ENCODE results near the gene PRRX1.

The PRRX1 gene

DNA sequence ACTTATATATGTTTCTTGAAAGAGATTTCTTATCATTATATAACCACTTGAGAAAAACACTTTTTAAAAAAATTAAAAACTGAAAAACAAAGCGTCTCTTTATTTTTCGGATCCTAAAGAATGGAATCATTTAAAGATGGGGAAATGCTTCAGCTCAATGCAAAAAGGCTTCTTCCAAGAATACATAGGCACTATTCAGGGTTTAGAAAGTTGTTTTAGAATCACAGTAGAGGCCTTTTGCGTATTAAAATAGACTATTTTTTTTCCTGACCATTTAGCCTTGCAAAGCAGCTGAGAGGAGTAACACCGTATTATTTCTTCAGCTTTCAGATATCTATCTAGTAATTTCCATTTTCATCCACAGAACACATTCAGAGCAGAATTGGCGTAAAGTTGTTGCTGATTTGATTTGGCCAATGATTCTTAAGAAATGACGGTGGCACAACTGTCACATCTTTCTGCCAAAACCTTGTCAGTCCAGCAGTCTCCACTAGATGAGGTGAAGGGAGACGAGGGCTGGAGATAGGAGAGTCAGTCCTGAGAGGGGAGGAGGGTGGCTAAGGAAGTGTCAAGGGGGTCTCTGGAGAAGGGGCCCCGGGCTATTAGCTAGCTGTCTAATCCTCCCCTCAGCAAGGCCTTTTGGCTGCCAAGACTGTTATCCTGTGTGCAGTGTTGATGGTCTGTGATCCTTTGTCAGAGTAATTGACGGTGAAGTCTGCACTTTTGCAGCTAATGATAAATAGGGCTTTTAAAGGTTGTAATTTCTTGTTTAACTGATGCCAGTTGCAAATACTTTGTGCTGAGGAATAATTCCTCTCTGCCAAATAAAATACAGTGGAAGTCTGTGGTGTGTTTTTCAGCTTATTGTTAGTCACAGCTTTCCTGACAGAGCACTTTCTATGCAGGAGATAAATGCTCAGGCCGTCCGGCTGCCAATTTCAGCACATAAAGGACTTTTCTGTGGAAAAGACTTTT lies 34.7 kb downstream of the PRRX1 start:
- DNase-seq (ENCODE audit: insufficient read length, low spot score) (no peak), FAIRE-seq (no peak)
- TF ChIP-seq POLR2A (IDR thresholded peaks at IDR 0.05; ENCODE audit: low read depth, low read length) (no peak), TAF1 (IDR thresholded peaks at IDR 0.05; ENCODE audit: low read depth, low read length) (no peak), POLR2AphosphoS5 (IDR thresholded peaks at IDR 0.05; ENCODE audit: low read depth, low read length) (no peak), POU2F2 (IDR thresholded peaks at IDR 0.05; ENCODE audit: low read depth, low read length) (no peak), SPI1 (IDR thresholded peaks at IDR 0.05; ENCODE audit: low read depth, low read length) (no peak), PAX5 (IDR thresholded peaks at IDR 0.05; ENCODE audit: insufficient read depth, low read length, severe bottlenecking) (no peak)

DNA sequence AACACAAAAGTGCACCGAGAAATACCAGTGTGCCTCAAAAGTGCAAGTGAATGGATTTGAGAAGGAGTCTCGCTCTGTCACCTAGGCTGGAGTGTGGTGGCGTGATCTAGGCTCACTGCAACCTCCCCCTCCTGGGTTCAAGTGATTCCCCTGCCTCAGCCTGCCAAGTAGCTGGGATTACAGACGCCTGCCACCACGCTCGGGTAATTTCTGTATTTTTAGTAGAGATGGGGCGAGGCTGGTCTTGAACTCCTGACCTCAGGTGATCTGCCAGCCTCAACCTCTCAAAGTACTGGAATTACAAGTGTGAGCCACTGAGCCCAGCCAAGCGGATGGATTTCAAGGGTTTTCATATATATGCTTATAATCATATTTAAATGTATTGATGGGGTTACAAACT lies 35.8 kb downstream of the PRRX1 start:
- TF ChIP-seq TAF1 (IDR thresholded peaks at IDR 0.05; ENCODE audit: low read depth, low read length) = no peak
- no peak for FAIRE-seq
- DNase-seq (ENCODE audit: insufficient read length, low spot score) = no peak

DNA sequence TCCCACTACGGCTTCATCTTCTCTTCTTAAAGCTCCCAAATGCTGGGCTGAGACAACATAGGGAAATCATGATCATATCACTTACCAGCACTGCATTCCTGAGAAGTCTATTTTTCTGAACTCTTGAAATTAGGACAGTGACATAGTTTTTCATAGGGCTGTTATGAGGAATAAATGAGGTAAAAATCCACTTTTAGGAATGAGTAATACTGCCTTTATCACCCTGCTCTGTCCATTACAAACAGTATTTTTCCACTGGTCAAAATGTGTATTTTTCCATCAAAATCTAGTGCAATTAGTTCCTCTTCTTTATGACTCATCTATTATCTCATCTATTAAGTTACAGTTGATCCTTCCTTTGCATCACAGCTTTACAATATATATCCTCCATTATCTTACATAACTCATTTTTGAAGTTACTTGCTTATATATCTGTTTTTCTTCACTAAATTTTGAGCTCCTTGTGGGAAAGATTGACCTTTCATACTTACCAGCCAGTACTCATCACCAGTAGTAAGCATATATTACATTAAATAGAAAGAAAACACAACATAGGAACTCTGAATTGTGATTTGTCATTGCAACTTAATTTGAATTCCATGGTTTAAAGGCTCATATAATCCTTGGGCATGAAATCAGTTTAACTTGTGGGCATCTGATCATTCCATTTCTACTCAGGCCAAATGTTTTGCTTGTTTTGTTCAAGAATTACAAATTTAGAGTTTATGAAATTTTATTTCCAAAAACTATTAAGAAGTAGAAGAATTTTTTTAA lies 37.1 kb downstream of the PRRX1 start:
- FAIRE-seq (no peak), DNase-seq (ENCODE audit: insufficient read length, low spot score) (no peak)
- TF ChIP-seq PAX5 (IDR thresholded peaks at IDR 0.05; ENCODE audit: insufficient read depth, low read length, severe bottlenecking) (no peak), TAF1 (IDR thresholded peaks at IDR 0.05; ENCODE audit: low read depth, low read length) (no peak), SPI1 (IDR thresholded peaks at IDR 0.05; ENCODE audit: low read depth, low read length) (no peak), POLR2AphosphoS5 (IDR thresholded peaks at IDR 0.05; ENCODE audit: low read depth, low read length) (no peak), POLR2A (IDR thresholded peaks at IDR 0.05; ENCODE audit: low read depth, low read length) (no peak)

DNA sequence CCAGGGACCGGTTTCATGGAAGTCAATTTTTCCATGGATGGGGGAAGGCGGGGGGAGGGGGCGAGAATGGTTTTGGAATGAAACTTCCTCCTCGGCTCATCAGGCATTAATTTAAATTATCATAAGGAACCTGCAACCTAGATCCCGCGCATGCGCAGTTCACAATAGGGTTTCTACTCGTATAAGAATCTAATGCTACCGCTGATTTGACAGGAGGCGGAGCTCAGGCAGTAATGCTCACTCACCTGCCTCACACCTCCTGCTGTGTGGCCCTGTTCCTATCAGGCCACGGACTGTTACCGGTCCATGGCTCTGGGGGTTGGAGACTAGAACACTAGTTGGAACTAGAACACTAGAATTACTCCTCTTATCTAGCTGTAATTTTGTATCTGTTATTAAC lies 38.0 kb downstream of the PRRX1 start:
- no peak for DNase-seq (ENCODE audit: insufficient read length, low spot score)
- TF ChIP-seq POU2F2 (IDR thresholded peaks at IDR 0.05; ENCODE audit: low read depth, low read length) (no peak), PAX5 (IDR thresholded peaks at IDR 0.05; ENCODE audit: insufficient read depth, low read length, severe bottlenecking) (no peak), SPI1 (IDR thresholded peaks at IDR 0.05; ENCODE audit: low read depth, low read length) (no peak), POLR2A (IDR thresholded peaks at IDR 0.05; ENCODE audit: low read depth, low read length) (no peak), POLR2AphosphoS5 (IDR thresholded peaks at IDR 0.05; ENCODE audit: low read depth, low read length) (no peak)
- FAIRE-seq = no peak

DNA sequence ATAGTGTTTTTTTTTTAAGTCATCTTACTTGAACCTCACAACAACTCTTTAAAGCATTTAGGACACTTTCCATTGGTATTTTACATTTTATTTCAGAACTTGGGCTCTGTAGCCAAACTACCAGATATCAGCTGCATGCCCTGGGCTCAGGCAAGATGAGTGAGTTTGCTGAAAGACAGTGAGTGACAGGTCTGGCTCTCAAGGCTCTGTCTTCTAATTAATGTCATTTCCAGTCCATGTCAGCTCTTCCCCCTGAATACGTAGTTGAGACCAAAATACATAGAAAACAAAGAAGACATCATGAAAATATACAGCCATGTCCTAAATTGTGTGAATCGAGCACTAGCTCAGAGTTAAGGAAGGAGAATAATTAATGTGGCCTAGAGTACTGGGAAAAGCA lies 39.7 kb downstream of the PRRX1 start:
- no peak for FAIRE-seq
- TF ChIP-seq POLR2A (IDR thresholded peaks at IDR 0.05; ENCODE audit: low read depth, low read length) (no peak), PAX5 (IDR thresholded peaks at IDR 0.05; ENCODE audit: insufficient read depth, low read length, severe bottlenecking) (no peak), POLR2AphosphoS5 (IDR thresholded peaks at IDR 0.05; ENCODE audit: low read depth, low read length) (no peak), TAF1 (IDR thresholded peaks at IDR 0.05; ENCODE audit: low read depth, low read length) (no peak), SPI1 (IDR thresholded peaks at IDR 0.05; ENCODE audit: low read depth, low read length) (no peak), POU2F2 (IDR thresholded peaks at IDR 0.05; ENCODE audit: low read depth, low read length) (no peak)
- DNase-seq (ENCODE audit: insufficient read length, low spot score) = no peak

GRCh38 chr1:170704256-170704655 lies 40.3 kb downstream of the PRRX1 start:
- FAIRE-seq (no peak), DNase-seq (ENCODE audit: insufficient read length, low spot score) (no peak)
- TF ChIP-seq POLR2AphosphoS5 (IDR thresholded peaks at IDR 0.05; ENCODE audit: low read depth, low read length) = no peak
- no peak for TF ChIP-seq POU2F2 (IDR thresholded peaks at IDR 0.05; ENCODE audit: low read depth, low read length)
- no peak for TF ChIP-seq SPI1 (IDR thresholded peaks at IDR 0.05; ENCODE audit: low read depth, low read length)
- no peak for TF ChIP-seq PAX5 (IDR thresholded peaks at IDR 0.05; ENCODE audit: insufficient read depth, low read length, severe bottlenecking)
- no peak for TF ChIP-seq TAF1 (IDR thresholded peaks at IDR 0.05; ENCODE audit: low read depth, low read length)
- TF ChIP-seq POLR2A (IDR thresholded peaks at IDR 0.05; ENCODE audit: low read depth, low read length) = no peak

DNA sequence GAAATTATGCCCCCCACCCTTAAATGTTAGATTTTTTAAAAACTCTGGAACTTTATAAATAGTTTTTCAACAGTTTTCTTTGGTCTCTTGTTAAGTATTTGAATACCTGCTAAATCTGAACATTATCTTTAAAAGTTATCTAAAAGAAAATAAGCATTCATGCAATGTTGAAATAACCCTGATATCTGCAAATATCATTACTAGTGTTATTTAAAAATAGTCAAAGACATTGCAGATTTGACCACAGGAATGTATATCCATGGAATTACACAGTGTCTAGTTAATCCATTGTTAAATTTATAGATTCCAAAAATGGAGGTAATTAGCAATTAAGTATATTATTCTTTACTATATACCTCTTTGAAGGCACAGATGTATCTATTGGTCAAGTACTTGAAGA lies 42.0 kb downstream of the PRRX1 start:
- DNase-seq (ENCODE audit: insufficient read length, low spot score) (no peak), FAIRE-seq (no peak)
- no peak for TF ChIP-seq TAF1 (IDR thresholded peaks at IDR 0.05; ENCODE audit: low read depth, low read length)
- no peak for TF ChIP-seq POLR2A (IDR thresholded peaks at IDR 0.05; ENCODE audit: low read depth, low read length)
- no peak for TF ChIP-seq SPI1 (IDR thresholded peaks at IDR 0.05; ENCODE audit: low read depth, low read length)
- TF ChIP-seq POLR2AphosphoS5 (IDR thresholded peaks at IDR 0.05; ENCODE audit: low read depth, low read length) = no peak
- TF ChIP-seq POU2F2 (IDR thresholded peaks at IDR 0.05; ENCODE audit: low read depth, low read length) = no peak
- TF ChIP-seq PAX5 (IDR thresholded peaks at IDR 0.05; ENCODE audit: insufficient read depth, low read length, severe bottlenecking) = no peak

DNA sequence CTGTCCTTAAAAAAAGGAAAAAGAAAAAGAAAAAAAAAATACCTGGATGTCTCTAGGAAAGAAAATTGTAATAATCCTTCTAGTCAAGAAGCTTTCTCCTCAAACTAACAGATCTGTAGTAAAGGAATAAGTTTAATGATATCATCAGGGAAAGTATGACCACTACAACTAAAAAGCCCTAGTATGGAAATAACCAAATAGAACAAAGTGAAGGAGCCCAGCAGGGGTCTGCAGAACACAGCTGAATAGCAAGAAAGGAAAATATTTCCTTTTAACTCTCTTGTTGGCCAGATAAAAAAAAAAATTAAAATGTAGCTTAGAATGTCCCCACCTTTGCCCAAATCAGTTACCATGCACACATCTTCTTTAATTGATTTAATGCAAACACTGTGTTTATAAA lies 43.2 kb downstream of the PRRX1 start:
- no peak for FAIRE-seq
- TF ChIP-seq PAX5 (IDR thresholded peaks at IDR 0.05; ENCODE audit: insufficient read depth, low read length, severe bottlenecking) = no peak
- TF ChIP-seq SPI1 (IDR thresholded peaks at IDR 0.05; ENCODE audit: low read depth, low read length) = no peak
- no peak for TF ChIP-seq POLR2A (IDR thresholded peaks at IDR 0.05; ENCODE audit: low read depth, low read length)
- no peak for TF ChIP-seq POU2F2 (IDR thresholded peaks at IDR 0.05; ENCODE audit: low read depth, low read length)
- TF ChIP-seq POLR2AphosphoS5 (IDR thresholded peaks at IDR 0.05; ENCODE audit: low read depth, low read length) = no peak
- TF ChIP-seq TAF1 (IDR thresholded peaks at IDR 0.05; ENCODE audit: low read depth, low read length) = no peak
- DNase-seq (ENCODE audit: insufficient read length, low spot score) = no peak

DNA sequence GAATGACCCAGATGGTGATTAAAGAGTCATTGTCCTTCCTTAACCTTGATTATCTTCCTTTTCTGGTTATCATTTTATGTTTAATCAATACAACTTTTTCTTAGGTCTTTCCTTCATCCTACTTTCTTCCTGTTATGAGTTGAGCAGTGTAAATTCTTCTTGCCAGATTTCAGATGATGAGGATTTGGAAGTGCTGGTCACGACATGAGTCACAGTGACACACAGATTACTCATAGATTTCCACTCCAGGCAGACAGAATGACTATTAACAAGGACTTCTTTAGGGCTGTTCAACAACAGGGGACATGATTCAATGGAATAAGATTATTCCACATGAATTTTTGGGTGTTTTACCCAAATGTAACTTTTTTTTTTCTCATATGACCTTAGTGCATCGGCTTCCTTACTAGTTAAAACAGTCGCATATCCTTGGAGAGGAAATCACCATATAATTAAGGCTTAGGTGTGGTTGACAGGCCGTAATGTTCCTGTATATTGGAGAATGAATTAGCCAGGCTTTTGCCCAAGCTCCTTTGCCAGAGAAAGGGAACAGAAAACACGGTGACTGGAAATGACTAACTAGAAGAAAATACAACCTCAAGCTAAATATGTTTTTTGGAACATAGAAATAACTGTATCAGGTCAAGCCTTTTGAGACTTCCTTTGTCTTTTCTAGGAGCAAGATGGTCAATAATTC lies 44.2 kb downstream of the PRRX1 start:
- DNase-seq (ENCODE audit: insufficient read length, low spot score) (no peak), FAIRE-seq (no peak)
- TF ChIP-seq POLR2AphosphoS5 (IDR thresholded peaks at IDR 0.05; ENCODE audit: low read depth, low read length) (no peak), SPI1 (IDR thresholded peaks at IDR 0.05; ENCODE audit: low read depth, low read length) (no peak), POU2F2 (IDR thresholded peaks at IDR 0.05; ENCODE audit: low read depth, low read length) (no peak), TAF1 (IDR thresholded peaks at IDR 0.05; ENCODE audit: low read depth, low read length) (no peak), POLR2A (IDR thresholded peaks at IDR 0.05; ENCODE audit: low read depth, low read length) (no peak), PAX5 (IDR thresholded peaks at IDR 0.05; ENCODE audit: insufficient read depth, low read length, severe bottlenecking) (no peak)

Data from GM12891 (cell line).